Endodermal cell (in vitro differentiated cells): ENCODE data around the gene IL19. TPM values are rescaled to one million over a fixed set of nuclear protein-coding genes. Genes with fewer than 3 reads are reported as not detected.

Experiments used
- DNase-seq: peaks from one replicate; pipeline ENCODE4 v3.0.0-alpha.2; 2017
- H3K27ac ChIP-seq: 2 replicates; pipeline ENCODE4 v1.5.1; 2013; ENCODE audit warnings: mild to moderate bottlenecking, low read depth, low read length, moderate library complexity
- H3K27me3 ChIP-seq: 2 replicates; pipeline ENCODE4 v1.6.1; 2013; ENCODE audit warnings: mild to moderate bottlenecking, low read length, moderate library complexity; ENCODE audit not compliant: insufficient read depth, control insufficient read depth, poor library complexity, severe bottlenecking
- H3K36me3 ChIP-seq: 2 replicates; pipeline ENCODE4 v1.7.0; 2013; ENCODE audit warnings: mild to moderate bottlenecking, low read length, moderate library complexity; ENCODE audit not compliant: control insufficient read depth, insufficient read depth
- H3K4me1 ChIP-seq: one replicate; pipeline ENCODE4 v1.7.0; 2013; ENCODE audit warnings: low read length; ENCODE audit not compliant: control insufficient read depth, insufficient read depth
- H3K4me3 ChIP-seq: 2 replicates; pipeline ENCODE4 v1.5.1; 2013; ENCODE audit warnings: mild to moderate bottlenecking, low read length, moderate library complexity
- H3K9ac ChIP-seq: 2 replicates; pipeline ENCODE4 v1.6.1; 2013; ENCODE audit warnings: mild to moderate bottlenecking, low read length, moderate library complexity; ENCODE audit not compliant: poor library complexity, severe bottlenecking; ENCODE audit errors: extremely low read depth
- H3K9me3 ChIP-seq: 2 replicates; pipeline ENCODE4 v1.6.1; 2013; ENCODE audit warnings: mild to moderate bottlenecking, low read length, moderate library complexity; ENCODE audit not compliant: control insufficient read depth
- H3K27ac Mint-ChIP-seq: 2 replicates; pipeline ENCODE4 v1.8.0; 2020; ENCODE audit warnings: mixed read lengths
- H3K27me3 Mint-ChIP-seq: 2 replicates; pipeline ENCODE4 v1.8.0; 2021; ENCODE audit warnings: mild to moderate bottlenecking, mixed read lengths; ENCODE audit not compliant: insufficient read depth
- H3K36me3 Mint-ChIP-seq: 2 replicates; pipeline ENCODE4 v1.8.0; 2020; ENCODE audit warnings: low read depth, mixed read lengths
- H3K4me1 Mint-ChIP-seq: 2 replicates; pipeline ENCODE4 v1.8.0; 2020; ENCODE audit warnings: mixed read lengths
- H3K4me3 Mint-ChIP-seq: 2 replicates; pipeline ENCODE4 v1.8.0; 2020; ENCODE audit warnings: mild to moderate bottlenecking, moderate library complexity, mixed read lengths
- H3K9me3 Mint-ChIP-seq: 2 replicates; pipeline ENCODE4 v1.8.0; 2020; ENCODE audit warnings: mild to moderate bottlenecking, mixed read lengths
- CTCF ChIP-seq: fragments of 200-600 bp; sonication (generic); conservative IDR thresholded peaks from 2 replicates; pipeline ENCODE4 v1.5.0; 2021; ENCODE audit warnings: antibody characterized with exemption, mild to moderate bottlenecking
- WGBS, 2 experiments: methylation state at CpG; one replicate each; pipeline versions ENCODE4 v1.1.5 to v1.1.7; 2013; ENCODE audit warnings: missing lambda C conversion rate in 2 of 2, mixed read lengths in 1 of 2; ENCODE audit not compliant: insufficient coverage in 1 of 2, insufficient read length in 1 of 2; 5-methylcytosine and 5-hydroxymethylcytosine counted together
- total RNA-seq, 2 donors: library from RNA; stranded (reverse); fragmentation: NEBNext Ultra II Directional in 1 of 2; extraction: Animal tissue kit (Norgen Biotek cat#: 25700) in 1 of 2; gene quantifications; 2 replicates in 1 of 2; 3 replicates in 1 of 2; pipeline ENCODE4 v1.2.1, GENCODE V29; 2021

Gene IL19
- total RNA-seq, 2 donors from 2014 or later, result not detected

- H3K4me3 ChIP-seq, result no peak overlapping the region
- Mint-ChIP-seq H3K9me3 (peaks cover 21% of the 10 kb centered on the region), H3K27ac (no peak overlapping the region), H3K27me3 (peaks cover 16% of the 10 kb centered on the region), H3K36me3 (no peaks in the 10 kb centered on the region), H3K4me3 (no peak overlapping the region), H3K4me1 (no peaks in the 10 kb centered on the region)
- peaks cover 7% of the 10 kb centered on the region for H3K27me3 ChIP-seq
- peaks cover 25% of the 10 kb centered on the region for H3K9me3 ChIP-seq
- whole genome bisulfite sequencing, 2 experiments, result 78 to 82% methylated on average over 2 of the region's 3 CpGs
- no peak for TF ChIP-seq CTCF
- no peak overlapping the region for H3K27ac ChIP-seq
- no peaks in the 10 kb centered on the region for H3K4me1 ChIP-seq
- H3K36me3 ChIP-seq, result no peaks in the 10 kb centered on the region
- no peak overlapping the region for H3K9ac ChIP-seq
- DNase-seq, result no peak
Observed at GRCh38 chr1:206854401-206855129, 84.0 kb downstream of the IL19 start.

GRCh38 chr1:206855859-206856258 lies 85.3 kb downstream of the IL19 start:
- no peak for DNase-seq
- 65 to 87% methylated on average over 2 of the region's 2 CpGs for WGBS, 2 experiments
- Mint-ChIP-seq H3K4me1 (no peaks in the 10 kb centered on the region), H3K27ac (no peak overlapping the region), H3K9me3 (peaks cover 19% of the 10 kb centered on the region), H3K36me3 (no peaks in the 10 kb centered on the region), H3K4me3 (no peak overlapping the region), H3K27me3 (peaks cover 20% of the 10 kb centered on the region)
- Histone ChIP-seq H3K4me3 (no peak overlapping the region), H3K9ac (no peak overlapping the region), H3K9me3 (peaks cover 21% of the 10 kb centered on the region), H3K36me3 (no peaks in the 10 kb centered on the region), H3K27me3 (peaks cover 14% of the 10 kb centered on the region), H3K4me1 (no peaks in the 10 kb centered on the region), H3K27ac (no peak overlapping the region)
- no peak for TF ChIP-seq CTCF

- H3K4me1 Mint-ChIP-seq, result no peaks in the 10 kb centered on the region
- WGBS, 2 experiments, result 87 to 92% methylated on average over 4 to 5 of the region's 5 CpGs
- Histone ChIP-seq H3K27me3 (peaks cover 21% of the 10 kb centered on the region), H3K9ac (no peak overlapping the region), H3K4me3 (no peak overlapping the region), H3K36me3 (no peaks in the 10 kb centered on the region), H3K9me3 (peaks cover 13% of the 10 kb centered on the region), H3K4me1 (no peaks in the 10 kb centered on the region), H3K27ac (no peak overlapping the region)
- H3K27me3 Mint-ChIP-seq, result peaks cover 23% of the 10 kb centered on the region
- H3K36me3 Mint-ChIP-seq, result no peaks in the 10 kb centered on the region
- no peak overlapping the region for H3K4me3 Mint-ChIP-seq
- DNase-seq, result peak; percentile 64
- no peak overlapping the region for H3K27ac Mint-ChIP-seq
- H3K9me3 Mint-ChIP-seq, result peaks cover 13% of the 10 kb centered on the region
- peak; percentile 82 for TF ChIP-seq CTCF
Observed at GRCh38 chr1:206856674-206857464, 86.3 kb downstream of the IL19 start.
